ENCODE measurements around the gene DLK2. TPM values are rescaled to one million over a fixed set of nuclear protein-coding genes. Genes with fewer than 3 reads are reported as not detected.

DLK2 gene
- total RNA-seq, 2 donors from 2014 or later: not detected

GRCh38 chr6:43457643-43458042, 2.3 kb upstream of the DLK2 start:
- no peak overlapping the region for H3K4me3 ChIP-seq
- DNase-seq (no peak), ATAC-seq (no peak)
- TF ChIP-seq POLR2A (IDR thresholded peaks at IDR 0.05) (no peak), CTCF (IDR thresholded peaks at IDR 0.05) (no peak)
- peaks cover 18% of the 10 kb centered on the region for H3K4me1 ChIP-seq
- no peaks in the 10 kb centered on the region for H3K9me3 ChIP-seq
- no peak overlapping the region for H3K27ac ChIP-seq
- H3K27me3 ChIP-seq: peaks cover 0 to 5% of the 10 kb centered on the region in 2 donors
- WGBS, 2 donors: 47 to 50% methylated on average over 9 of the region's 9 CpGs
- intact Hi-C loops (cut with DNase I): no loop called here
- no peaks in the 10 kb centered on the region for H3K36me3 ChIP-seq (replicated peaks in 1 of 2; ENCODE audit: insufficient read depth in 1 of 2, low read depth in 2 of 2)

- peak; percentile 92 for ATAC-seq
- 1 to 3% methylated on average over 51 to 80 of the region's 97 CpGs for WGBS, 2 donors
- peaks cover 18% of the 10 kb centered on the region for H3K4me1 ChIP-seq
- intact Hi-C loops (cut with DNase I): loop anchor here (5.0 kb wide), 1 partner anchor 52 kb away; no protein-coding TSS in a partner anchor
- no peaks in the 10 kb centered on the region for H3K9me3 ChIP-seq
- H3K27me3 ChIP-seq: peaks cover 0 to 5% of the 10 kb centered on the region in 2 donors
- H3K4me3 ChIP-seq: peak overlapping the region; percentile 38 to 39
- H3K27ac ChIP-seq: no peak overlapping the region
- DNase-seq: peak; percentile 83 to 89 (median 85)
- H3K36me3 ChIP-seq (replicated peaks in 1 of 2; ENCODE audit: insufficient read depth in 1 of 2, low read depth in 2 of 2): peaks cover 0 to 2% of the 10 kb centered on the region in 2 donors
- TF ChIP-seq CTCF (IDR thresholded peaks at IDR 0.05) (peak in 1 of 7 experiments; percentile 26), POLR2A (IDR thresholded peaks at IDR 0.05) (no peak)
Measured at GRCh38 chr6:43454696-43455530, 435 bp downstream of the DLK2 start.

- peaks cover 18% of the 10 kb centered on the region for H3K4me1 ChIP-seq
- peak overlapping the region in 1 of 2 donors; percentile 38 for H3K4me3 ChIP-seq
- no peak overlapping the region for H3K27ac ChIP-seq
- peaks cover 0 to 5% of the 10 kb centered on the region in 2 donors for H3K27me3 ChIP-seq
- DNase-seq (no peak), ATAC-seq (peak; percentile 27)
- WGBS, 2 donors: 9 to 11% methylated on average over 14 to 17 of the region's 17 CpGs
- TF ChIP-seq POLR2A (IDR thresholded peaks at IDR 0.05) (no peak), CTCF (IDR thresholded peaks at IDR 0.05) (peak; percentile 88 to 96 (median 94))
- intact Hi-C loops (cut with DNase I): loop anchor here (5.0 kb wide), 1 partner anchor 53 kb away; no protein-coding TSS in a partner anchor
- H3K36me3 ChIP-seq (replicated peaks in 1 of 2; ENCODE audit: insufficient read depth in 1 of 2, low read depth in 2 of 2): peaks cover 3 to 6% of the 10 kb centered on the region in 2 donors
- no peaks in the 10 kb centered on the region for H3K9me3 ChIP-seq
Measured at GRCh38 chr6:43454290-43454695, 1.1 kb downstream of the DLK2 start.

- peaks cover 0 to 5% of the 10 kb centered on the region in 2 donors for H3K27me3 ChIP-seq
- peaks cover 6 to 7% of the 10 kb centered on the region in 2 donors for H3K36me3 ChIP-seq (replicated peaks in 1 of 2; ENCODE audit: insufficient read depth in 1 of 2, low read depth in 2 of 2)
- no peak for ATAC-seq
- H3K9me3 ChIP-seq: no peaks in the 10 kb centered on the region
- DNase-seq: no peak
- intact Hi-C loops (cut with DNase I): loop anchor here (5.0 kb wide), 1 partner anchor 53 kb away; no protein-coding TSS in a partner anchor
- no peak overlapping the region for H3K27ac ChIP-seq
- H3K4me1 ChIP-seq: peaks cover 18% of the 10 kb centered on the region
- TF ChIP-seq CTCF (IDR thresholded peaks at IDR 0.05) (no peak), POLR2A (IDR thresholded peaks at IDR 0.05) (no peak)
- H3K4me3 ChIP-seq: no peak overlapping the region
Measured at GRCh38 chr6:43453831-43454230, 1.5 kb downstream of the DLK2 start.

All from body of pancreas (tissue), 4 donors.